Lung (tissue), 12 donors: Measurements from ENCODE around the gene POLN. TPM values are rescaled to one million over a fixed set of nuclear protein-coding genes. Genes with fewer than 3 reads are reported as not detected.

Experiments used
- ATAC-seq: fragments of 200-7000 bp; cut with Tn5 transposase; one replicate; pipeline ENCODE4 v1.9.1; 2020; ENCODE audit warnings: moderate number of reproducible peaks; ENCODE audit not compliant: insufficient read depth, low FRiP score
- DNase-seq, 3 donors: peaks; one replicate each; pipeline ENCODE4 v3.0.0-alpha.2; 2013 to 2017
- H3K27ac ChIP-seq, 2 donors: one replicate each; pipeline ENCODE4 v1.5.1; 2013; ENCODE audit warnings: mild to moderate bottlenecking in 2 of 2, moderate library complexity in 2 of 2, control low read depth in 1 of 2, inconsistent platforms in 1 of 2, low read depth in 1 of 2, low read length in 1 of 2
- H3K27me3 ChIP-seq, 3 donors: one replicate each; pipeline ENCODE4 v1.5.1; 2013; ENCODE audit warnings: low read length in 2 of 3; ENCODE audit not compliant: control insufficient read depth in 3 of 3, insufficient read depth in 3 of 3
- H3K36me3 ChIP-seq, 4 donors: one replicate each; pipeline ENCODE4 v1.5.1; 2013; ENCODE audit warnings: low read length in 4 of 4, mild to moderate bottlenecking in 1 of 4, moderate library complexity in 1 of 4; ENCODE audit not compliant: control insufficient read depth in 4 of 4, insufficient read depth in 4 of 4
- H3K4me1 ChIP-seq, 5 donors: one replicate each; pipeline ENCODE4 v1.5.1; 2013; ENCODE audit warnings: low read length in 5 of 5, mild to moderate bottlenecking in 2 of 5, moderate library complexity in 1 of 5; ENCODE audit not compliant: control insufficient read depth in 5 of 5, insufficient read depth in 5 of 5
- H3K4me3 ChIP-seq: one replicate; pipeline ENCODE4 v1.5.1; 2013; ENCODE audit warnings: mild to moderate bottlenecking, control low read depth, moderate library complexity
- H3K9ac ChIP-seq, 2 donors: one replicate each; pipeline ENCODE4 v1.5.1; 2013; ENCODE audit warnings: low read length in 2 of 2, control low read depth in 1 of 2; ENCODE audit not compliant: insufficient read depth in 1 of 2
- H3K9me3 ChIP-seq, 4 donors: one replicate each; pipeline ENCODE4 v1.5.1; 2013; ENCODE audit warnings: low read length in 3 of 4, mild to moderate bottlenecking in 1 of 4, moderate library complexity in 1 of 4; ENCODE audit not compliant: control insufficient read depth in 4 of 4, insufficient read depth in 3 of 4
- CTCF ChIP-seq: IDR thresholded peaks from 2 replicates; pipeline ENCODE4 v1.5.1; 2012; ENCODE audit warnings: mild to moderate bottlenecking; ENCODE audit errors: control extremely low read depth, extremely low read depth
- WGBS, 2 donors: extraction: QIAGEN DNeasy Blood & Tissue Kit; methylation state at CpG; one replicate each; pipeline ENCODE4 v1.1.7; 2013; 5-methylcytosine and 5-hydroxymethylcytosine counted together
- polyA plus RNA-seq, 2 donors: library from polyadenylated mRNA; stranded (reverse); fragments of 200-250 nt; gene quantifications; one replicate each; pipeline ENCODE4 v1.2.1, GENCODE V29; 2013
- total RNA-seq, 2 donors: library from RNA; depleted of rRNA in 1 of 2; stranded (reverse); fragments of >200 nt in 1 of 2; gene quantifications; one replicate each; pipeline ENCODE4 v1.2.1, GENCODE V29; 2014 to 2021
- donor health status: control.
- donor health status: control.
- donor health status: Bipolar disorder and iron deficiency.
- donor health status: healthy.
- donor health status: DM: yes; HTN: yes; CAD: no.

The POLN gene
- total and polyA plus RNA-seq, 4 donors: 0.68 to 3.7 (median 2.2) TPM

GRCh38 chr4:2047781-2048581, 193.9 kb downstream of the POLN start:
- H3K27ac ChIP-seq: no peak overlapping the region
- H3K4me3 ChIP-seq: no peak overlapping the region
- peaks cover 8 to 21% (median 10%) of the 10 kb centered on the region in 3 donors for H3K27me3 ChIP-seq
- TF ChIP-seq CTCF: no peak
- H3K4me1 ChIP-seq: no peaks in the 10 kb centered on the region
- H3K9ac ChIP-seq: no peak overlapping the region
- no peaks in the 10 kb centered on the region for H3K36me3 ChIP-seq
- ATAC-seq (no peak), DNase-seq (no peak)
- 89 to 90% methylated on average over 23 to 25 of the region's 25 CpGs for WGBS, 2 donors
- H3K9me3 ChIP-seq: peaks cover 0 to 12% (median 0%) of the 10 kb centered on the region in 4 donors

GRCh38 chr4:2047031-2047660, 194.8 kb downstream of the POLN start:
- 35 to 42% methylated on average over 51 to 57 of the region's 57 CpGs for WGBS, 2 donors
- Histone ChIP-seq H3K27ac (no peak overlapping the region), H3K4me3 (no peak overlapping the region), H3K27me3 (peaks cover 4 to 21% (median 8%) of the 10 kb centered on the region in 3 donors), H3K4me1 (peaks cover 0 to 3% (median 0%) of the 10 kb centered on the region in 5 donors), H3K9ac (no peak overlapping the region), H3K9me3 (peaks cover 0 to 12% (median 0%) of the 10 kb centered on the region in 4 donors), H3K36me3 (no peaks in the 10 kb centered on the region)
- no peak for TF ChIP-seq CTCF
- ATAC-seq (no peak), DNase-seq (no peak)

GRCh38 chr4:2046031-2046961, 195.6 kb downstream of the POLN start:
- H3K27me3 ChIP-seq: peaks cover 5 to 21% (median 14%) of the 10 kb centered on the region in 3 donors
- no peak for TF ChIP-seq CTCF
- no peak overlapping the region for H3K4me3 ChIP-seq
- no peak overlapping the region for H3K27ac ChIP-seq
- DNase-seq: peak in 1 of 3 donors; percentile 13
- H3K9ac ChIP-seq: no peak overlapping the region
- H3K36me3 ChIP-seq: no peaks in the 10 kb centered on the region
- ATAC-seq: no peak
- WGBS, 2 donors: 61 to 67% methylated on average over 25 to 28 of the region's 28 CpGs
- H3K9me3 ChIP-seq: peaks cover 0 to 12% (median 0%) of the 10 kb centered on the region in 4 donors
- peaks cover 0 to 8% (median 0%) of the 10 kb centered on the region in 5 donors for H3K4me1 ChIP-seq
